ENCODE measurements around the gene PRRT3.

PRRT3 gene

GRCh38 chr3:9955611-9956352, 3.6 kb upstream of the PRRT3 start:
- Mint-ChIP-seq H3K27me3 (peaks cover 18% of the 10 kb centered on the region), H3K27ac (no peak overlapping the region), H3K36me3 (ENCODE audit: low read depth) (peaks cover 5% of the 10 kb centered on the region), H3K4me3 (no peak overlapping the region), H3K4me1 (ENCODE audit: low read depth) (peaks cover 22% of the 10 kb centered on the region), H3K9me3 (no peaks in the 10 kb centered on the region)
- intact Hi-C loops (cut with micrococcal nuclease), result no loop called here

- intact Hi-C loops (cut with micrococcal nuclease), result no loop called here
- no peak overlapping the region for H3K27ac Mint-ChIP-seq
- H3K36me3 Mint-ChIP-seq (ENCODE audit: low read depth), result no peaks in the 10 kb centered on the region
- H3K4me3 Mint-ChIP-seq, result no peak overlapping the region
- peaks cover 22% of the 10 kb centered on the region for H3K4me1 Mint-ChIP-seq (ENCODE audit: low read depth)
- H3K9me3 Mint-ChIP-seq, result no peaks in the 10 kb centered on the region
- peaks cover 22% of the 10 kb centered on the region for H3K27me3 Mint-ChIP-seq
Measured at GRCh38 chr3:9955067-9955502, 2.9 kb upstream of the PRRT3 start.

GRCh38 chr3:9951598-9951961, 628 bp downstream of the PRRT3 start:
- H3K4me1 Mint-ChIP-seq (ENCODE audit: low read depth), result peaks cover 22% of the 10 kb centered on the region
- intact Hi-C loops (cut with micrococcal nuclease), result no loop called here
- H3K36me3 Mint-ChIP-seq (ENCODE audit: low read depth), result no peaks in the 10 kb centered on the region
- H3K9me3 Mint-ChIP-seq, result no peaks in the 10 kb centered on the region
- peaks cover 22% of the 10 kb centered on the region for H3K27me3 Mint-ChIP-seq
- H3K4me3 Mint-ChIP-seq, result peak overlapping the region; percentile 81
- no peak overlapping the region for H3K27ac Mint-ChIP-seq

- peaks cover 25% of the 10 kb centered on the region for H3K4me1 Mint-ChIP-seq (ENCODE audit: low read depth)
- no peak overlapping the region for H3K4me3 Mint-ChIP-seq
- H3K27me3 Mint-ChIP-seq, result peaks cover 24% of the 10 kb centered on the region
- peaks cover 3% of the 10 kb centered on the region for H3K36me3 Mint-ChIP-seq (ENCODE audit: low read depth)
- H3K9me3 Mint-ChIP-seq, result no peaks in the 10 kb centered on the region
- intact Hi-C loops (cut with micrococcal nuclease), result no loop called here
- H3K27ac Mint-ChIP-seq, result no peak overlapping the region
Measured at GRCh38 chr3:9951126-9951525, 1.1 kb downstream of the PRRT3 start.

- Mint-ChIP-seq H3K27me3 (peaks cover 25% of the 10 kb centered on the region), H3K27ac (no peak overlapping the region), H3K4me3 (no peak overlapping the region), H3K9me3 (no peaks in the 10 kb centered on the region), H3K4me1 (ENCODE audit: low read depth) (peaks cover 24% of the 10 kb centered on the region), H3K36me3 (ENCODE audit: low read depth) (peaks cover 12% of the 10 kb centered on the region)
- intact Hi-C loops (cut with micrococcal nuclease), result no loop called here
Measured at GRCh38 chr3:9949626-9950025, 2.6 kb downstream of the PRRT3 start.

- peaks cover 17% of the 10 kb centered on the region for H3K36me3 Mint-ChIP-seq (ENCODE audit: low read depth)
- intact Hi-C loops (cut with micrococcal nuclease), result no loop called here
- H3K9me3 Mint-ChIP-seq, result no peaks in the 10 kb centered on the region
- no peak overlapping the region for H3K4me3 Mint-ChIP-seq
- H3K27me3 Mint-ChIP-seq, result peaks cover 25% of the 10 kb centered on the region
- no peak overlapping the region for H3K27ac Mint-ChIP-seq
- peaks cover 20% of the 10 kb centered on the region for H3K4me1 Mint-ChIP-seq (ENCODE audit: low read depth)
Measured at GRCh38 chr3:9949115-9949514, 3.1 kb downstream of the PRRT3 start.

GRCh38 chr3:9948586-9948985, 3.6 kb downstream of the PRRT3 start:
- Mint-ChIP-seq H3K27ac (no peak overlapping the region), H3K4me3 (no peak overlapping the region), H3K4me1 (ENCODE audit: low read depth) (peaks cover 20% of the 10 kb centered on the region), H3K36me3 (ENCODE audit: low read depth) (peaks cover 22% of the 10 kb centered on the region), H3K27me3 (peaks cover 25% of the 10 kb centered on the region), H3K9me3 (no peaks in the 10 kb centered on the region)
- intact Hi-C loops (cut with micrococcal nuclease), result no loop called here

GRCh38 chr3:9947025-9947995, 4.9 kb downstream of the PRRT3 start:
- intact Hi-C loops (cut with micrococcal nuclease), result loop anchor here (2.0 kb wide), 1 partner anchor 15 kb away; the partner anchor contains the start of gene CRELD1
- H3K4me3 Mint-ChIP-seq, result peak overlapping the region; percentile 48
- H3K9me3 Mint-ChIP-seq, result no peaks in the 10 kb centered on the region
- H3K27ac Mint-ChIP-seq, result no peak overlapping the region
- peaks cover 35% of the 10 kb centered on the region for H3K36me3 Mint-ChIP-seq (ENCODE audit: low read depth)
- peaks cover 19% of the 10 kb centered on the region for H3K4me1 Mint-ChIP-seq (ENCODE audit: low read depth)
- H3K27me3 Mint-ChIP-seq, result peaks cover 21% of the 10 kb centered on the region

GRCh38 chr3:9946112-9947024, 5.8 kb downstream of the PRRT3 start:
- H3K9me3 Mint-ChIP-seq, result no peaks in the 10 kb centered on the region
- H3K27me3 Mint-ChIP-seq, result peaks cover 13% of the 10 kb centered on the region
- peak overlapping the region; percentile 88 for H3K27ac Mint-ChIP-seq
- H3K4me1 Mint-ChIP-seq (ENCODE audit: low read depth), result peaks cover 11% of the 10 kb centered on the region
- intact Hi-C loops (cut with micrococcal nuclease), result loop anchor here (2.0 kb wide), 1 partner anchor 14 kb away; the partner anchor contains the start of gene CRELD1
- H3K36me3 Mint-ChIP-seq (ENCODE audit: low read depth), result peaks cover 44% of the 10 kb centered on the region
- peak overlapping the region; percentile 81 for H3K4me3 Mint-ChIP-seq

- H3K27ac Mint-ChIP-seq, result no peak overlapping the region
- H3K4me3 Mint-ChIP-seq, result peak overlapping the region; percentile 11
- intact Hi-C loops (cut with micrococcal nuclease), result no loop called here
- H3K4me1 Mint-ChIP-seq (ENCODE audit: low read depth), result peaks cover 6% of the 10 kb centered on the region
- H3K36me3 Mint-ChIP-seq (ENCODE audit: low read depth), result peaks cover 55% of the 10 kb centered on the region
- peaks cover 5% of the 10 kb centered on the region for H3K27me3 Mint-ChIP-seq
- H3K9me3 Mint-ChIP-seq, result no peaks in the 10 kb centered on the region
Measured at GRCh38 chr3:9945358-9945757, 6.8 kb downstream of the PRRT3 start.

- no peak overlapping the region for H3K27ac Mint-ChIP-seq
- H3K27me3 Mint-ChIP-seq, result peaks cover 3% of the 10 kb centered on the region
- H3K4me3 Mint-ChIP-seq, result no peak overlapping the region
- H3K36me3 Mint-ChIP-seq (ENCODE audit: low read depth), result peaks cover 62% of the 10 kb centered on the region
- intact Hi-C loops (cut with micrococcal nuclease), result no loop called here
- H3K9me3 Mint-ChIP-seq, result no peaks in the 10 kb centered on the region
- H3K4me1 Mint-ChIP-seq (ENCODE audit: low read depth), result peaks cover 6% of the 10 kb centered on the region
Measured at GRCh38 chr3:9944271-9944670, 7.9 kb downstream of the PRRT3 start.

GRCh38 chr3:9942934-9943690, 9.1 kb downstream of the PRRT3 start:
- H3K36me3 Mint-ChIP-seq (ENCODE audit: low read depth), result peaks cover 69% of the 10 kb centered on the region
- H3K27me3 Mint-ChIP-seq, result peaks cover 3% of the 10 kb centered on the region
- H3K4me1 Mint-ChIP-seq (ENCODE audit: low read depth), result peaks cover 6% of the 10 kb centered on the region
- intact Hi-C loops (cut with micrococcal nuclease), result no loop called here
- no peak overlapping the region for H3K27ac Mint-ChIP-seq
- H3K4me3 Mint-ChIP-seq, result no peak overlapping the region
- H3K9me3 Mint-ChIP-seq, result no peaks in the 10 kb centered on the region

GRCh38 chr3:9942164-9942563, 10.0 kb downstream of the PRRT3 start:
- no peaks in the 10 kb centered on the region for H3K9me3 Mint-ChIP-seq
- H3K4me1 Mint-ChIP-seq (ENCODE audit: low read depth), result peaks cover 6% of the 10 kb centered on the region
- H3K27me3 Mint-ChIP-seq, result peaks cover 3% of the 10 kb centered on the region
- intact Hi-C loops (cut with micrococcal nuclease), result no loop called here
- no peak overlapping the region for H3K27ac Mint-ChIP-seq
- peaks cover 79% of the 10 kb centered on the region for H3K36me3 Mint-ChIP-seq (ENCODE audit: low read depth)
- H3K4me3 Mint-ChIP-seq, result no peak overlapping the region
